Stimulated activated CD8-positive, alpha-beta memory T cell treated with anti-CD3 and anti-CD28 coated beads, Interleukin-12 subunit alpha, Interleukin-12 subunit beta, amount 100 ng/mL, for 4 hours (primary cell): ENCODE data around the gene FRMD6.

ENCODE experiments used
- DNase-seq: peaks from one replicate; pipeline ENCODE4 v3.0.0-alpha.2; 2020; ENCODE audit warnings: low read depth

Gene FRMD6

GRCh38 chr14:51666826-51667225 is 15.1 kb downstream of the FRMD6 start:
- no peak for DNase-seq

GRCh38 chr14:51668870-51669269 is 17.2 kb downstream of the FRMD6 start:
- DNase-seq, result no peak

- no peak for DNase-seq
These were observed 22.7 kb downstream of the FRMD6 start for GRCh38 chr14:51674294-51675002.

- no peak for DNase-seq
These were observed 24.8 kb downstream of the FRMD6 start for GRCh38 chr14:51676549-51676948.

GRCh38 chr14:51677266-51677665 is 25.6 kb downstream of the FRMD6 start:
- DNase-seq, result no peak

- DNase-seq, result no peak
These were observed 26.0 kb downstream of the FRMD6 start for GRCh38 chr14:51677738-51678137.

GRCh38 chr14:51680031-51680430 is 28.3 kb downstream of the FRMD6 start:
- no peak for DNase-seq

GRCh38 chr14:51681411-51681810 is 29.7 kb downstream of the FRMD6 start:
- DNase-seq, result no peak

GRCh38 chr14:51682411-51682810 is 30.7 kb downstream of the FRMD6 start:
- no peak for DNase-seq

- DNase-seq, result no peak
These were observed 33.0 kb downstream of the FRMD6 start for GRCh38 chr14:51684760-51685159.

- DNase-seq, result no peak
These were observed 39.5 kb downstream of the FRMD6 start for GRCh38 chr14:51691176-51691575.

GRCh38 chr14:51692646-51693045 is 40.9 kb downstream of the FRMD6 start:
- no peak for DNase-seq

- no peak for DNase-seq
These were observed 46.1 kb downstream of the FRMD6 start for GRCh38 chr14:51697848-51698247.

GRCh38 chr14:51701951-51702350 is 50.2 kb downstream of the FRMD6 start:
- DNase-seq, result no peak

- DNase-seq, result no peak
These were observed 52.1 kb downstream of the FRMD6 start for GRCh38 chr14:51703787-51704186.

- no peak for DNase-seq
These were observed 52.8 kb downstream of the FRMD6 start for GRCh38 chr14:51704545-51704944.

- DNase-seq, result no peak
These were observed 55.6 kb downstream of the FRMD6 start for GRCh38 chr14:51707327-51707726.

GRCh38 chr14:51711505-51711904 is 59.8 kb downstream of the FRMD6 start:
- no peak for DNase-seq

- DNase-seq, result no peak
These were observed 63.5 kb downstream of the FRMD6 start for GRCh38 chr14:51715250-51715649.

- no peak for DNase-seq
These were observed 64.0 kb downstream of the FRMD6 start for GRCh38 chr14:51715742-51716141.

GRCh38 chr14:51716610-51717009 is 64.9 kb downstream of the FRMD6 start:
- DNase-seq, result no peak

- DNase-seq, result no peak
These were observed 66.1 kb downstream of the FRMD6 start for GRCh38 chr14:51717766-51718165.

- no peak for DNase-seq
These were observed 68.2 kb downstream of the FRMD6 start for GRCh38 chr14:51719955-51720354.

- no peak for DNase-seq
These were observed 72.3 kb downstream of the FRMD6 start for GRCh38 chr14:51723990-51724389.
